Endometrial microvascular endothelial cells (primary cell): ENCODE results near the gene DEPDC1B. TPM values are rescaled to one million over a fixed set of nuclear protein-coding genes. Genes with fewer than 3 reads are reported as not detected.
"Not testable (repeated sequence)": the region's sequence is repeated elsewhere in the genome, so short reads cannot be mapped to it uniquely, and the experiment has no call there.

ENCODE experiments used
- in situ Hi-C: cut with HindIII; loops from 2 replicates; pipeline ENCODE4 v1.10.0; 2017; ENCODE audit warnings: low sequenced_read_pairs, low pct_unique_long_range_greater_than_20kb; ENCODE audit errors: inconsistent ontology term
- total RNA-seq: library from RNA; depleted of rRNA; stranded (reverse); fragments of >200 nt; gene quantifications from one replicate; pipeline ENCODE4 v1.2.3, GENCODE V29; 2015; ENCODE audit errors: inconsistent ontology term

The DEPDC1B gene
- total RNA-seq, 1 donor from 2014 or later = 20.0 TPM

GRCh38 chr5:60598424-60598823 is 101.5 kb downstream of the DEPDC1B start:
- in situ Hi-C loops = no loop called here

DNA sequence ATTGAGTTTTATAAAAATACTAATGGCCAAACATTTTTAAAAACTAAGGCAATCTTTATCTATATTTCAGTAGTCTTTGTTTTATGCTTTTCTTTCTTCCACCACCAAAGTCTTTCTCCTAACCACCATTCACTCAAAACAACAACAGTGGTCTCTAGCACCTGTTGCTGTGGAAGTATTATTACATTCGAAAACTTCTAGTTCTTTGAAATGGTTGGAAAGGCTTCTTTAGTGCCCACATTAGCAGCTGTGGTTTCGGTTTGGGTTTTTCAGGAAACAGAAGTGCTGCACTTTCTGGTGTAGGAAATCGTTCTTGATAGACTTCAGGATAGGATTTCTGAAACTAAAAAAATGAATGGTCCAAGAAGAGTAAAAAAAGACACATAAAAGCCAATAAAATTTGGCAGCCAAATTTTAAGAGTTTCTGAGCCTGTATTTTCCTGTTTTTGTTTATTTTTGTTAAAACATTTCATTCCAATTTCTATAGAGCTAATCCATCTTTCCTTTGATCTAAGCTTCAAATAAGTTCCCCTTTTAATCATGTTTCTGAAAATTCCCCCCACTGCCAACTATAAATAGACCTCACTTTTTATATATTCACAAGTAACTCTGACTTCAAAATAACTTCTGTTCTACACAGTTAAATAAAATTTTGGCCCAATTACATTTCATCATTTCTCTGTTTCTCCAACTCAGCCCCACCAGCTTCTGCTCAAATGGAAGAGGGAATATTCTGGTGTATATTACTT is 102.2 kb downstream of the DEPDC1B start:
- in situ Hi-C loops = no loop called here

DNA sequence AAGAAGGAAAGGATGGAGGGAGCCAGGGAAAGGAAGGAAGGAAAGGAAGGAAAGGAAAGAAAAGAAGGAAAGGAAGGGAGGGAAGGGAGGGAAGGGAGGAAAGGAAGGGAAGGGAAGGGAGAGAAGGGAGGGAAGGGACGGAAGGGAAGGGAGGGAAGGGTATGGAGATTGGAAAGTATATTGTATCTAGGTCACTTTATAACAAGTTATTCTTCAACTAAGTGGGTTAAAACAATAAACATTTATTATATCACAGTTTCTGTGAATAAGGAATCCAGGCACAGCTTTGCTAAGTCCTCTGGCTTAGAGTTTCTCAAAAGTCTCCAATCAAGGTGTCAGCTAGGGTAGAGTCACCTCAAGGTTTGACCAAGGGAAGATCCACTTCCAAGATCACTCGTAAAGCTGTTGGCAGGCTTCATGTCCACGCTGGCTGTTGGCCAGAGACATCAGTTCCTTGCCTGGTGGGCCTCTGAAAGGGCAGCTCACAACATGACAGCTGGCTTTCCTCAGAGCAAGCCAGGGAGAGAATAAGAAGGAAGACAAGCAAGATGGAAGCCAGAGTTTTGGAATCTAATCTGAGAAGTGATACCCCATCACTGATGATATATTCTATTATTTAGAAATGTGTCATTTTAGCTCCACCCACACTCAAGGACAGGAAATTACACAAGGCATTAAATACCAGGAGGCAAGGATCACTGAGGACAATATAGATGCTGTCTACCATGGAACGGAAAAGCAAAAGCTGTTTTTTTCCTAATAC is 105.1 kb downstream of the DEPDC1B start:
- in situ Hi-C loops = no loop called here

DNA sequence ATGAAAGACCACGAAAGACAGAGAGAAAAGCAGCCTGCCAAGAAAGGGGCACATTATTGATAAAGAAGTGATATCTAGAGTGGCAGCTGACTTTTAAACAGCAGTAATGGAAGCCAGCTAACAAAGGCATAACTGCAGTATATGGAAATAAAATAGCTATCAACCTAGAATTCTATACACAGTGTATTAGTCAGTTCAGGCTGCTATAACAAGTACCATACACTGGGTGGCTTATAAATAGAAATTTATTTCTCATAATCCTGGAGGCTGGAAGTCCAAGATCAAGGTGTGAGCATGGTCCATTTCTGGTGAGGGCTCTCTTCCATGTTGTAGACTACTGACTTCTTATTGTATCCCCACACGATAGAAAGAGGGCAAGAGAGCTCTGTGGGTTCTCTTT is 109.8 kb downstream of the DEPDC1B start:
- in situ Hi-C loops = no loop called here

GRCh38 chr5:60587312-60587711 is 112.7 kb downstream of the DEPDC1B start:
- in situ Hi-C loops = not testable (repeated sequence)

GRCh38 chr5:60586307-60586901 is 113.6 kb downstream of the DEPDC1B start:
- in situ Hi-C loops = no loop called here

DNA sequence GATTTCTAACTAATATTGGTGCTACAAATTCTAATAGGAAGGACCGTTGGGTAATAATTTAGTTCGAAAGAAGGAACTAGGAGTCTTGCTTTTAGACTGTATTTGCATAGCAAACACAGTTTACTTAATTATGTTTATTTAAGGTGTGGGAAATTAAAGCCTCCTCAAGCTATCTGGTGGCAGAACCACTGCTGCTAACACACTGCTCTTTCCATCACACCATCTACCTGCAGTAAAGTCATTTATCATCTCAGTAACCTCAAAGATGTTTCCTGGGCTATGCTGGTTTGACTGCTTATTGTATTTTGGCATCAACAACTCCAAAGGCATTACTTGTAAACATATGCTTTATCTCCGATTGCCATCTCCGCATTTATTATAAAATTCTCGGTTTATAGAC is 114.3 kb downstream of the DEPDC1B start:
- in situ Hi-C loops = no loop called here

- in situ Hi-C loops = no loop called here
Measured at GRCh38 chr5:60584304-60584703, 115.7 kb downstream of the DEPDC1B start.

DNA sequence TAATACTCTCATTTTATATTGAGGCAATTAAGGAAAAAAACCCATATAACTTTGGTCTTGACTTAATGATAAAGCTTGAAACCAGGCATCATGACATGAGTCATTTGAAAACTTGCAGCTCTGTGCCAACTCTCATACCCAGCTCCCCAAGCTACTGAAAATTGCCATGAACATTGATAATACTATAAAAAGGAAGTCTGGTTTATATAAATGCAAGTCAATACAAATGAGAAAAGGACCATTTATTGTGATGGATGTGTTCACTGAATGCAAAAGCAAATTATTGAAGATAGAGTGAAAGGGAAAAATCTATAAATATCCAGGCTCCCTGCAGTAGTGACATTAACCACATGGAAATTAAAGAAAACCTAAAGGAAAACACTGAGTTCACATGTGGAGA is 116.3 kb downstream of the DEPDC1B start:
- in situ Hi-C loops = no loop called here

- in situ Hi-C loops = no loop called here
Measured at GRCh38 chr5:60578315-60578714, 121.7 kb downstream of the DEPDC1B start.

- in situ Hi-C loops = no loop called here
Measured at GRCh38 chr5:60577116-60577515, 122.8 kb downstream of the DEPDC1B start.

DNA sequence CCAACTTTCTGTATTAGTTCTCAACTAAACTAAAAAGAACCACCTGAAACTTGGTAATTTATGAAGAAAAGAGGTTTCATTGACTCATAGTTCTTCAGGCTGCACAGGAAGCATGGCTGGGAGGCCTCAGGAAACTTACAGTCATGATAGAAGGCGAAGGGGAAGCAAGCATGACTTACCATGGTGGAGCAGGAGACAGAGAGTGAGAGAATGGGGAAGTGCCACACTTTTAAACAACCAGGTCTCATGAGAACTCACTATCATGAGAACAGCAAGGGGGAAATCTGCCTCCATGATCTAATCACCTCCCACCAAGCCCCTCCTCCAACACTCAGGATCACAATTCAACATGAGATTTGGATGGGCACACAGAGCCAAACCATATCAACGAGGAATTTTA is 123.5 kb downstream of the DEPDC1B start:
- in situ Hi-C loops = no loop called here

- in situ Hi-C loops = no loop called here
Measured at GRCh38 chr5:60568646-60569045, 131.3 kb downstream of the DEPDC1B start.

- in situ Hi-C loops = no loop called here
Measured at GRCh38 chr5:60563696-60564324, 136.2 kb downstream of the DEPDC1B start.

DNA sequence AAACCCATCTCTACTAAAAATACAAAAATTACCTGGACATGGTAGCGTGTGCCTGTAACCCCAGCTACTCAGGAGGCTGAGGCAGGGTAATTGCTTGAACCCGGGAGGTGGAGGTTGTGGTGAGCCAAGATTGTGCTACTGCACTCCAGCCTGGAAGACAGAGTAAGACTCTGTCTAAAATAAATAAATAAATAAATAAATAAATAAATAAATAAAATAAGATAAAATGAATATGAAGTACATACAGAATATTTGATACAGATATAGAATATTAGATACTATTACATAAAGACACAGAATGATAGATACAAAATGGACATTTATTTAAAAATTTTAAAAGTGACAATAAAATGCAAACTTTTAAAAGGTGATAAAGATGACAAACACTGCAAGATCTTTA is 146.7 kb downstream of the DEPDC1B start:
- in situ Hi-C loops = not testable (repeated sequence)

DNA sequence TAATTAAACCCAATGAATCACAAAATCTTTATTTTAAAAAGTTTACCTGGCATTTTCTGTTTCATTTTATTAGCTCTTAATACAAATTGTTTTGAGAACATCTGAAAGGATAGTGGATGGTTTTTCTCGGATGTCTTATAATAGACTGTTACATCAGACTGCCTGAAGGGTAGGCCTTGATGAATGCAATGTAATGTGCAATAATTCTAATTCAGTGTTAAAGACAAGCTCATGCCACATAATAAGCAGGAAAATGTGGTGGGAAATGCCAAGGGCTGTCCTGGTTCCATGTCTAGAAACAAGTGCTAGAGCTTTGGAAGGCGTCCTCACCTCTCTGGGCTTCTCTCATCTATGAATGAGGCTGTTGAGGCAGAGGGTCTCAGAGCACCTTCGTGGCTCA is 148.1 kb downstream of the DEPDC1B start:
- in situ Hi-C loops = no loop called here

DNA sequence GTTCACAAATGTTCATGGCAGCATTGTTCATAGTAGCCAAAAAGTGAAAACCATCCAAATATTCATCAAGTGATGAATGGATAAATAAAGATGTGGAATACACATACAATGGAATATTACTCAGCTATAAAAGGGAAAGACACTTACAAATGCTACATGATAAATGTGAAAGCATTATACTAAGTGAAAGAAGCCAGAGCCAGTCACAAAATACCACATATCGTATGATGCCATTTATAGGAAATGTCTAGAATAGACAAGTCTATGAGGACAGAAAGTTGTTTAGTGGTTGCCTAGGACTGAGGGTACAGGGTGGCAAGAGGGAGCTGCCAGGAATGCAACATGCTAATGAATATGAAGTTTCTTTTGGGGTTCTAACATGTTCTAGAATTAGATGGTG is 148.7 kb downstream of the DEPDC1B start:
- in situ Hi-C loops = no loop called here

- in situ Hi-C loops = no loop called here
Measured at GRCh38 chr5:60550311-60550710, 149.7 kb downstream of the DEPDC1B start.

DNA sequence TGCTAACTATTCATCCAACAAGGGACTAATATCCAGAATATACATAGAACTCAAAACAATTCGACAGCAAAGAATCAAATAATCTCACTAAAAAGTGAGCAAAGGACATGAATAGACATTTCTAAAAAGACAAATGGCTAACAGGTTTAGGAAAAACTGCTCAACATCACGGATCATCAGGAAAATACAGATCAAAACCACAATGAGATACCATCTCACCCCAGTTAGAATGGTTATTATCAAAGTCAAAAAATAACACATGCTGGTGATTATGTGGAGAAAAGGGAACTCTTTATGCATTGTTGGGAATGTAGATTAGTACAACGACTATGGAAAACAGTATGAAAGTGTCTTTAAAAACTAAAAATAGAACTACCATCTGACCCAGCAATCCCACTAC is 150.1 kb downstream of the DEPDC1B start:
- in situ Hi-C loops = no loop called here
